ENCODE measurements around the gene CTCF.

The CTCF gene

DNA sequence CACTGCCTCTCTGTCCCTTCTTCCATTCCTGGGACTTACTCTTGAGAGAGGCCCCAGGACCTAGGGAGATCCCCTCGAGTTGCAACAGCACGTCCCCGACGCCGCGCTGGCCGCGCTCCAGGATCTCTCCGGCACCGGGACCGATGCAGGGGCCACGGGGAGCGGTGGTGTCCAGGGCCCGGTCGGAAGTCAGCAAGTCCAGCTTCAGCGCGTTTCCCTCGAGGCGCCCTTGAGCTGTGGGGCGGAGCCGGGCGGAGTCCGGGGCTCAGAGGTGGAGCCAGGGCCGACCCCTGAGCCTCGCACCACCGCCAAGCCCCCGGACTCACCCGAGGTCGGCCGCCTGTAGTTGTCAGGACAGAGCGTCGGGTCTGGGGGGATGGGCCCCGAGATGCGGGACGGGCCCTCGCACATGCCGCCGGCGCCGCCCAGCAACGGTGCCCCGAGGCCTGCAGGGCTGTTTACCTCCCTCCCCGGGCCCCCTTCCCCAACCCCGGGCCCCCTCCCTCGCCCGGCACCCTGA is 103.8 kb downstream of the CTCF start:
- DNase-seq (ENCODE audit: low spot score): no peak

GRCh38 chr16:67666559-67667452 is 104.5 kb downstream of the CTCF start, which contains the start of the genes C16orf86 and ENKD1:
C16orf86 (plus strand) TSS chr16:67666814; CDS start chr16:67666971, 157 bp downstream.
ENKD1 (minus strand) TSS chr16:67666750; CDS start chr16:67666442, 308 bp downstream.
- peak; percentile 31 for DNase-seq (ENCODE audit: low spot score)

GRCh38 chr16:67667453-67667816 is 105.1 kb downstream of the CTCF start:
- no peak for DNase-seq (ENCODE audit: low spot score)

- DNase-seq (ENCODE audit: low spot score): no peak
These were observed 105.6 kb downstream of the CTCF start for GRCh38 chr16:67667817-67668494.

GRCh38 chr16:67668495-67669157 is 106.3 kb downstream of the CTCF start:
- no peak for DNase-seq (ENCODE audit: low spot score)

GRCh38 chr16:67669499-67670101 is 107.3 kb downstream of the CTCF start:
- DNase-seq (ENCODE audit: low spot score): no peak

GRCh38 chr16:67672306-67672705 is 110.0 kb downstream of the CTCF start:
- no peak for DNase-seq (ENCODE audit: low spot score)

DNA sequence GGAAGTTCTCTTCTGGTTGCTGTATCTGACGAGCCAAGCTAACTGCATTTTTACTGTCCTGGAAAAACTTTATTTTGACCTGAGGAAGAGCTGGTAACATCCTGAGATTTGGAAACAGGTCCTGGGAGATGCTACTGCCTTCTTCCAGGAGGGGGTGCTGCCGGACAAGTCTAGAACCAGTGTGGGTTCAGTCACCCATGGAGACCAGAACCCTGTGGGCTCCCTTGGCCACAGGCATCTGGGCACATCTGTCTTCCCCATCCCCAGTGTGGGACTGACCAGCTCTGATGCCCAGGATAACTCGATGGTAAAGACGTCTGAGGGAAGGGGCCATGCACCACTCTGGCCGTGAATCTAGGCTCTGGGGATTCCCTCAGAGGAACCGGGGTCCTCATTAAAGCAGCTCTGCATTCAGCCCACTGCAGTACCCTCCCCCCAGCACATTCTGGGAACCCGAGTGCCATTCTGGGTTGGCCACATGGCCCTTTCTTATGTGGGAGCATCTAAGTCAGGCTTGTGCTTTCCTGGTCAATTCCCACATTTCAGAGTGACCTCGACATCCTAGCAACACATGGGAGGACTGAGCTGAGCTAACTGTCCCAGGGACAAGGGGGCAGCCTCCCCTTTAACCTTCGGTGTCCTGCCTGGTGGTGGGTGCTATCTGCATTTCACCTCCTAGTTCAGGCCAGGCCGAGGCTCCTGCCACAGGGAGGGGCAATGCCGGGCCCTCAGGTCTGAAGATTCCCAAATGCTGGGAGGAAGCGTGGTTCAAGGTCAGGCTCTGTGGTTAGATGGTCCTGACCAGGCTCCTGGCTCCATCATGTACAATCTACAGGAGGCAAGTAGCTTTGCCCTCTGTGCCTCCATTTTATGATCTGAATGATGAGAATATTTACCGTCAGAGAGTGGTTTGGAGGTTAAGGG is 110.7 kb downstream of the CTCF start:
- DNase-seq (ENCODE audit: low spot score): no peak

DNA sequence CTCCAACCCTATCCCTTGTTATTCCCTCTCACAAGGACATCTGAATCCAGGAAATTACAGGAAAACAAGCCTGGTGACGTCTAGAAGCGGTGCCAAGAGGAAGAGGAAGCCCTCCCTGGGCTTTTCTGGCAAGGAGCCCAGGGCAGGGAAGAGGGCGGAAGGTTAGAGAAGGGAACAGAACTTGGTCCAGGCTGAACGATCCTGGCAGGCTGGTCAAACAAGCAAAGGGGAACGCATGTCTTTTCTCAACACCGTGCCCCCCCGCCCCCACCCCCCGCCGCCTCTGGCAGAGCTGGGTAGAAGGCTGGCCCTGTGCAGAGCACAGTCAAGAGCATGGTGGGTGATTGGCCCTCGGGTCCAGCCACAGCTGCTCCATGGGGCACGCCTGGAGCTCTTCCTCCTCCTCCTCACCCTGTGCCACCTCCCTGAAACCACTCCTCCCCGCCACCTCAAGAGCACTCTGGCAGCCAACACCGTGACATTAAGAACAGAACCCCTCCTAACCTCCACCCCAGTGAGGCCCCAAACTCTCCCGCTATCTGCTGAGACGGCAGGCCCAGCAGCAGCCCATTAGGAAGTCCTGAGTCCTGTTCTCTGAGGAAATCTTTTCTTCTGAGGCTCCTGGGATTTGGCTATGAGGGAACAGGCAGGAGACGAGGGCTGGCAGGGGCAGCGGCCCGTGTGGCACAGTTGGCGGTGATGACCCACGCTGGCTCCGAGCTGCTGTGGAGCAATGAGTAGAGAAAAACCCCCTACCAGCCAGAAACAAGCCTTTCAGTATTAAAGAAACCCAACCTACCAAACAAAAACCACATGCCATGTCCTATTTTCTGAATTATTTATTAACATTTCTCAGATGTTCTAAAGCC is 111.6 kb downstream of the CTCF start:
- no peak for DNase-seq (ENCODE audit: low spot score)

DNA sequence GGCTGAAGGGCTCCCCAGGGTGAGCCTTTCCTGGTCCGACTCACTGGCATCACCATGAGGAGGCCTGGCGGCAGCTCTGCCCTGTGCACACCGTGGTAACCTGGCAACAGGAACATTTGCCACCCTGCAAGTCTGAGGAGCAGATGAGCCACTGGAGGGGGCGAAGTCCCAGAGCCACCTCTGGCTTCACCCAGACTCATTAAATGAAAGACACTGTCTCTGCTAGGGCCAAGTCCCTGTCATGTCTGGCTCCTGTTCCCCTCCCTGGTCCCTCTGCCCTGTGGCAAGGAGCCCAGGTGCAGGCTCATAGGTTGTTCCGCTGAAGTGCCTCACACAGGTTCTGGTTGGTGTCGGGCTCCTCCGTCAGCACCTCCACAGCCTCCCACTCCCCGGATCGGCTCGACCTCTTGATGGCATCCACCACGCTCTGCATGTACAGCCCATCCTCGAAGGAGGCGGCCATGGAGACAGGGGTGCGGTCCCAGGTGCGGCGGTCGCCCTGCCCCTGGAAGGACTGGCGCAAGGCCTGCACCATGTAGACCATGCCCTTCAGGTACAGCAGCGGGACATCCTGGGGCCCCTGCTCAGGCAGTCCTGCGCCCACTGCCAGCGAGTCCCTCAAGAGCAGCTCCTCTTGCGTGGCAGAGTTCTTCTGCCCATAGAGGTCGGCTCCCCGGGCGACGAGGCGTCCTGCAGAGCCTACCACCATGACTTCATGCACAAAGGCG is 112.7 kb downstream of the CTCF start:
- no peak for DNase-seq (ENCODE audit: low spot score)

DNA sequence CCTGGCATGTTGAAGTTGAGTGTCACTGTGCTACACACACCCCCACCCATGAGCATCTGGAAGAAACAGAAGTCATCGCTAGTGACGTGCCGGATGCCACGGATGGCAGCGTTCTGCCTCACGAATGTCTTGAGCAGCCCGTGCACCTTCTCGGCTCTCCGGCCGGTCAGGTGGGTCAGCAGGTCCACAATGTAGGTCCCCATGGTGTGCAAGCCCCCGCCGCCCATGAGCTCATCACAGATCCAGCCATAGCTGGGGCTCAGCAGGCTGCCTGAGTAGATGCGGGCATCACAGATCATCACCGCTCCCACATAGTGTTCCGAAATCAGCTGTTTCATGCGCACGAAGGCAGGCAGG is 113.2 kb downstream of the CTCF start:
- no peak for DNase-seq (ENCODE audit: low spot score)

- no peak for DNase-seq (ENCODE audit: low spot score)
These were observed 113.7 kb downstream of the CTCF start for GRCh38 chr16:67675999-67676398.

DNA sequence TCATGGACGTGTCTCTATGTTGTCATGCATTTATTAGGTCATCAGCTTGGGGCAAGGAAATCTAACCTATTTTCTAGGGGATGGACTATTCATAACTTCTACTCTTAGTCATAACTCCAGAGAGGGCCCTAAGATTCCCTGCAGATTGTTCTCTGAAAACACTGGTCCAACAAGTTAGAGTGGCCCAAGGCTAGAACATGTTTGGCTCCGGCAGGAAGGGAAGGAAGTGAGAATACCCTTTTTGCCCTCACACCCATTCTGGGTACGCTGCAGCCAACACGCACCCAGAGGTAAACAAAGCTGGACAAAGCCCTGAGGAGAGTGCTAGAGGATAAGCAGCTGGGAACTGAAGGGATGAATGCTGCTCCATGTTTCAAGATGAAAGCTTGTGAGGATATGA is 114.2 kb downstream of the CTCF start:
- no peak for DNase-seq (ENCODE audit: low spot score)

GRCh38 chr16:67676939-67677338 is 114.6 kb downstream of the CTCF start:
- no peak for DNase-seq (ENCODE audit: low spot score)

DNA sequence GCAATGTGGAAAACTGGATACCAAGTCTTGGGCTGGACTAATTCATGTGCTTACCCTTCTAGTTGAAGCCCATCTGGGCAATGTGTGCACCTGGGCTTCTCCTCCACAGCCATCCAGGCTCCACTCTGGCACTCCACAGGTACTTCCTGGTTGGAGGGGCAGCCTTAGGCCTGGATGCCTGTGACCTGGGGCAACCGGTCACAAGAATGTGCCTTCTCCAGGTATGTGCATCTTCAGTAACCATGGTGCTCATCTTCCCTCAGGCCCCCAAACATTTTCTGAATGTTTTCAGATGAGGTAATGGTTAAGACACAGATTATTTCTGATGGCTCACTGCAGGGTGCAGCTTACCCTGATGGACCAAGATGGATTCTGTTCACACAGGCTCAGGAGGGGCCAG is 115.4 kb downstream of the CTCF start:
- no peak for DNase-seq (ENCODE audit: low spot score)

DNA sequence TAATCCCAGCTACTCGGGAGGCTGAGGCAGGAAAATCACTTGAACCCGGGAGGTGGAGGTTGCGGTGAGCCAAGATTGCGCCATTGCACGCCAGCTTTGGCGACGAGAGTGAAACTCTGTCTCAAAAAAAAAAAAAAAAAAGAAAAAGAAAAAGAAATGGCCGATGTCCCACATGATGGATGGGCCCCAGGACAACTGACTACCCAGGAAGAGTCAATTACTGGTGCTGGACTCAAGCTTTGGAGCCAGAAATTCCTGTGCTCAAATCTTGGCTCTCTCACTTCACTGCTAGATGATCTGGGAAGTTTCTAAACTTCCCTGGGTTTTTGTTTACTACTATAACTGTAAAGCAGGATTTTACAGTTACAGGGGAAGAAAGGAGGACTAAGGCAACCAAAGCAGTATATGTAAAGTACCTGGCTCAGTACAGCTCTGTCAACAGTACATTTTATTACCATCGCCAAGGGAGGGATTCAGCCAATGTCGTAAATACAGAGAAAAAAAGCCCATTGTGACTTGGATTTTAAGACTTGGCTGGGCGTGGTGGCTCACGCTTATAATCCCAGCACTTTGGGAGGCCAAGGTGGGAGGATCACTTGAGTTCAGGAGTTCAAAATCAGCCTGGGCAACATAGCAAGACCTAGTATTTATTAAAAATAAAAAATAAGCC is 116.2 kb downstream of the CTCF start:
- DNase-seq (ENCODE audit: low spot score): no peak

DNA sequence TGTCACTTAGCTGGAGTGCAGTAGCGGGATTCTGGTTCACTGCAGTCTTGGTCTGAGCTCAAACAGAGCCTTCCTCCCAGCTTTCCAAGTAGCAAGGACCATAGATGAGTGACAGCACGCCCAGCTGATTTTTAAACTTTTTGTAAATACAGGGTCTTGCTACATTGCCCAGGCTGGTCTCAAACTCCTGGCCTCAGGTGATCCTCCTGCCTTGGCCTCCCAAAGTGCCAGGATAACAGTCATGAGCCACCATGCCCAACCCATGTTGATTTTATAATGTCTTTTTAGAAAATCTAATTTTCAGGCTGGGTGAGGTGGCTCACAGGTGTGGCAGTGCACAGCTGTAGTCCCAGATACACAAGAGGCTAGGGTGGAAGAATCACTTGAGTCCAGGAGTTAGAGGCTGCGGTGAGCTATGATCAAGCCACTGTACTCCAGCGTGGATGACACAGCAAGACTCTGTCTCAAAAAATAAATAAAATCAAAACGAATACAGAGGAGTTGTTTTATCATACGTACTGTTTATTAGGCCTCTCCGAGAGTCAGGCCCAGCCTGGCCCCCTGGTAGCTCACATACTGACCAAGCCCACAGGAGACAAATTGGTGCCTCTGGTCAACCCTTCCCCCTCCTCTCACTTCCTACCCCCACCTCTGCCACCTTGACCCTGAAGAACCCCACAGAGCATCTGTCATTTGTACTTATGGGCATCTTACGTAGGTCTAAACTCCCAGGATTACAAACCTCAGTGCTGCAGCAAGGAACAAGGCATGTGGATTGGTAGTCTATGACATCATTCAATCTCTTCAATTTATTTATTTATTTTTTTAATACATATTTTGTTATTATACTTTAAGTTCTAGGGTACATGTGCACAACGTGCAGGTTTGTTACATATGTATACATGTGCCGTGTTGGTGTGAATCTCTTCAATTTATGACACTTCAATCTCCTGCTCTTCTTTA is 117.9 kb downstream of the CTCF start:
- no peak for DNase-seq (ENCODE audit: low spot score)

DNA sequence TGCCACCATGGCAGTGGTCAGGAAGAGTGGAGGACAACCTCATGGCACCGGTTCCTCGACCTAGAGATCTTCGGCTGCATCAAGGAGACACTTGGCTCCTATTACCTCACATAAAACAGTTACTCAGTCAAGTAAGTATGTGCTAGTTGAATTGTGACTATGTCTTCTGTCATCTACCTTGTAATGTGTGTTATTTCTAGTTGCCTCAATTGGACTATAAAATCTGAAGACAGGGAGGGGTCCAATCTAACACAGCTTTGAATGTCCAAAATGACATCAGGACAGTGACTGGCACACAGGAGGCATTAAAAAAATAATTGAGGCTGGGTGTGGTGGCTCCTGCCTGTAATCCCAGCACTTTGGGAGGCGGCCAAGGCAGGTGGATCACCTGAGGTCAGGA is 121.4 kb downstream of the CTCF start:
- peak; percentile 38 for DNase-seq (ENCODE audit: low spot score)

All from LoVo (cell line).